Right ventricle myocardium inferior (tissue), 1 donor: ENCODE data around the gene FOXD1. TPM values are rescaled to one million over a fixed set of nuclear protein-coding genes. Genes with fewer than 3 reads are reported as not detected.
"Not testable (repeated sequence)": the region's sequence is repeated elsewhere in the genome, so short reads cannot be mapped to it uniquely, and the experiment has no call there.

ENCODE experiments used
- ATAC-seq: fragments of 200-7000 bp; cut with Tn5 transposase; one replicate; pipeline ENCODE4 v1.9.1; 2020; ENCODE audit warnings: mild to moderate bottlenecking, moderate library complexity
- DNase-seq: peaks from one replicate; pipeline ENCODE4 v3.0.0; 2021; ENCODE audit errors: missing footprints
- intact Hi-C: fragments of 100-400 bp; cut with DNase I; formaldehyde crosslinking; loops from one replicate; pipeline ENCODE4 v1.11.0; 2022
- total RNA-seq: library from RNA; stranded (reverse); fragmentation: NEBNext Ultra II Directional; extraction: Animal tissue kit (Norgen Biotek cat#: 25700); gene quantifications from one replicate; pipeline ENCODE4 v1.2.1, GENCODE V29; 2021
- donor health status: DM: no; HTN: yes; CAD: no; lungs with severe emphysema.

Gene FOXD1
- total RNA-seq, 1 donor from 2014 or later = not detected

GRCh38 chr5:73469878-73470277 is 21.3 kb upstream of the FOXD1 start:
- intact Hi-C loops = no loop called here
- no peak for DNase-seq
- ATAC-seq = no peak

- DNase-seq, ATAC-seq, intact Hi-C loops: not testable (repeated sequence)
Observed at GRCh38 chr5:73468638-73469037, 20.1 kb upstream of the FOXD1 start.

GRCh38 chr5:73464016-73464745 is 15.6 kb upstream of the FOXD1 start:
- DNase-seq (no peak), ATAC-seq (peak; percentile 96)
- intact Hi-C loops = no loop called here

- DNase-seq (no peak), ATAC-seq (no peak)
- intact Hi-C loops = no loop called here
Observed at GRCh38 chr5:73460133-73460532, 11.6 kb upstream of the FOXD1 start.

GRCh38 chr5:73459366-73459765 is 10.8 kb upstream of the FOXD1 start:
- ATAC-seq (no peak), DNase-seq (no peak)
- intact Hi-C loops = no loop called here

- DNase-seq, intact Hi-C loops, ATAC-seq: not testable (repeated sequence)
Observed at GRCh38 chr5:73456462-73456861, 7.9 kb upstream of the FOXD1 start.

- DNase-seq (no peak), ATAC-seq (no peak)
- intact Hi-C loops = no loop called here
Observed at GRCh38 chr5:73454379-73455036, 5.9 kb upstream of the FOXD1 start.

- ATAC-seq (no peak), DNase-seq (no peak)
- intact Hi-C loops = no loop called here
Observed at GRCh38 chr5:73452215-73452614, 3.6 kb upstream of the FOXD1 start.

GRCh38 chr5:73451224-73452130 is 2.9 kb upstream of the FOXD1 start:
- intact Hi-C loops = loop anchor here (2.0 kb wide), 1 partner anchor 235 kb away; no protein-coding TSS in a partner anchor
- no peak for DNase-seq
- no peak for ATAC-seq

- ATAC-seq (no peak), DNase-seq (no peak)
- intact Hi-C loops = loop anchor here (2.0 kb wide), 1 partner anchor 234 kb away; no protein-coding TSS in a partner anchor
Observed at GRCh38 chr5:73450672-73451223, 2.2 kb upstream of the FOXD1 start.

GRCh38 chr5:73450137-73450536 is 1.6 kb upstream of the FOXD1 start:
- DNase-seq (no peak), ATAC-seq (no peak)
- intact Hi-C loops = loop anchor here (2.0 kb wide), 1 partner anchor 233 kb away; no protein-coding TSS in a partner anchor

GRCh38 chr5:73447530-73448462 is 781 bp downstream of the FOXD1 start:
- DNase-seq = no peak
- ATAC-seq = no peak
- intact Hi-C loops = loop anchor here (10.0 kb wide), 1 partner anchor 143 kb away; no protein-coding TSS in a partner anchor

- ATAC-seq (no peak), DNase-seq (no peak)
- intact Hi-C loops = loop anchor here (10.0 kb wide), 1 partner anchor 142 kb away; no protein-coding TSS in a partner anchor
Observed at GRCh38 chr5:73446631-73447529, 1.7 kb downstream of the FOXD1 start.

GRCh38 chr5:73445665-73446630 is 2.6 kb downstream of the FOXD1 start:
- DNase-seq (no peak), ATAC-seq (no peak)
- intact Hi-C loops = loop anchor here (10.0 kb wide), 1 partner anchor 141 kb away; no protein-coding TSS in a partner anchor
